Left forelimb (tissue), 1 donor: ENCODE results near the gene LMO1.

Experiments used
- DNase-seq: peaks from one replicate; pipeline ENCODE4 v3.0.0-alpha.2; 2018; ENCODE audit warnings: low spot score

Gene LMO1

DNA sequence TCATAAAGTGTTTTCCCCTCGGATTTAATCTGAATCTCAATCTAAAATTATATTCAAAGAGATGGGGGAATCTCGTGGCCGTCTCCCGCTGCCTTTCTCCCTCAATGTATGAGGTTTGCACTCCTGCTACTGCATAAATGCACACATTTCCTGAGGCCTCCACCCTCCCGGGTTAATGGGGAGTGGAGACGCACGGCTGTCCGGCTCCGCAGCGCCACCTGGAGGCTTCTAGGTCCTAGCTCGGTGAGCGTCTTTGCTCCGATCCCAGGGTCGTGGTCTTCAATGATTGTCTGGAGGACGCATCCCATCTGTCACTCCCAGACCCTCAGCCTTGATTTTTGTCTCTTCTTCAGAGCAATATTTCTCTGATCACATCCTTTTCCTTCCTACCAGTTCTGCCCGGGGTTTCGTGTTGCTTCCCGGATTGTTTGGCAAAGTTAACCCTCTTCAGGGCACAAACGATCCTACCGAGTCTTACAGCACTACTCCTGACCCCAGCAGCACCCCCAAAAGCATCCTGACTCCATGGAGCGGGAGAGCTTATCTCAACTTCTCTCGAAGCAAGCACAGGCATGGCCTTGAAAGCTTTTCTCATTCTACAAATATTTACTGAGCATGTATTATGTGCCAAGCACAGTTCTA is at the start of gene LMO1:
Gene LMO1, minus strand, starts transcription at position 110 of the 642 bp plus-strand sequence. CDS start 516 bp downstream, outside the sequence.
- peak; percentile 82 for DNase-seq

GRCh38 chr11:8312986-8313385 is 49.3 kb upstream of the LMO1 start:
- DNase-seq = no peak

GRCh38 chr11:8311366-8311765 is 47.7 kb upstream of the LMO1 start:
- no peak for DNase-seq

- no peak for DNase-seq
These were observed 47.1 kb upstream of the LMO1 start for GRCh38 chr11:8310743-8311298.

DNA sequence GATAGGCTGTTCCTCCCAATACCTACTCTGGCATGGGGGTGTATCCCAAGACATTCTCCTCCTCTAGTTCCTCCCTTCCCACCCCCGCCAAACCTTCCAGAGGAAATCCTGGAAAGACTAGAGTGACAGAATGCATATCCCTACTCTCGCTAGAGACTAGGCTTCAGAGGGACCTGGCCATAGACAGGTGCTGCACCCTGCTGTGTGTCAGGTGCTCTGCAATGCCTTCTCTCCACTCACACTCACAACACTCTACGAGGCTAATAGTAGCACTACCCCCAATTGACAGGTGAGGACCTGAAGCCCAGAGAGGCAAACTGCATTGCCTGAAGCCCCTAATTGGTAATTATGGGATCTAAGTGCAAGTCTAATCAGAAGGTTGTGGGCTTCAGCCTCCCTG is 46.2 kb upstream of the LMO1 start:
- DNase-seq = no peak

DNA sequence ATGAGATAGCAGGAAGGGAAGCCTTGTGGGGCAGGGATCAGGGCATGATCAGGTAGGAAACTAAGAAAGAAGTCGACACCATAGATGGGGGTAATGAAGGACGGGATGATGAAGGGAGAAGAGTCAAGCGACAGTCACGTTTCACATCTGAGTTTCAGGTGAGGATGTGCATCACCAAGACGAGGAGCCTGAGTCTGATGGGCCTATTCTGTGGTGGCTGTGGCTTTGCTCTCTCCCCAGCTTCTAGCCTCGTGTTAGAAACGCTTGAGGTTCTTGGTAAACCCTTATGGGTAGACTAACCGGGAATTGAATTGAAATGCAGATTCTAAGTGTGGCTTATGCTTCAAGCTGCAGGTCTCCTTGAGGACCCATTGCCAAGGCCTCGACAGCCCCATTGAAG is 45.6 kb upstream of the LMO1 start:
- no peak for DNase-seq

DNA sequence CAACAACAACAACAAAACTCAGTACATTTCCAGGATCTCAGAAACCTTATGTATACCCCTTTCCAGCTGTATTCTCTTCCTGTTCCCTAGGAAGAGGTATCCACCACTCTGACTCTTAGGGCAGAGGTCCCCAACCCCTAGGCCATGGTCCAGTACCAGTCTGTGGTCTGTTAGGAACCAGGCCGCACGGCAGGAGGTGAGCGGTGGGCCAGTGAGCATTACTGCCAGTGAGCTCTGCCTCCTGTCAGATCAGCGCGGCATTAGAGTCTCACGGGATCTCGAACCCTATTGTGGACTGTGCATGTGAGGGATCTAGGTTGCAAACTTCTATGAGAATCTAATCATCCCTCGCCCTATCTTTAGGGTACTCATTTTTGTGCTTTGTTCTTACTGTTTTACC is 43.9 kb upstream of the LMO1 start:
- no peak for DNase-seq

DNA sequence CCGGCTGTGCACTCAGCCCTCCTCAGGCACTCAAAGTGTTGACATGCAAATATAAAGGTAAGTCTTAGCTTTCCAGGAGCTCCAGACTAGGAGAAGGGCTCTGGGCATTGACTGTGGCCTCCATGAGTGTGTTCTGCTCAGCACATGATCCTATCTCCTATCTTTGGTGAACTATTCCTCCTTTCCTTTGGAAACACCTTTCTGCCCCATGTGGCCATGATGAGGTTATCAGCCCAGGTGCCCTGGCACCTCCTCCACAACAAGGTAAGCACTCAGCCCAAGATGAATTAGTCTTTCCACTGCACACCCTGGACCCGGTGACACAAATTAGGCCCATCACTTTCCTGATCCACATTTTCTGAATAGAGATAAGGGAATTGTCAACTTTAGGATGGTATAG is 37.9 kb upstream of the LMO1 start:
- no peak for DNase-seq

DNA sequence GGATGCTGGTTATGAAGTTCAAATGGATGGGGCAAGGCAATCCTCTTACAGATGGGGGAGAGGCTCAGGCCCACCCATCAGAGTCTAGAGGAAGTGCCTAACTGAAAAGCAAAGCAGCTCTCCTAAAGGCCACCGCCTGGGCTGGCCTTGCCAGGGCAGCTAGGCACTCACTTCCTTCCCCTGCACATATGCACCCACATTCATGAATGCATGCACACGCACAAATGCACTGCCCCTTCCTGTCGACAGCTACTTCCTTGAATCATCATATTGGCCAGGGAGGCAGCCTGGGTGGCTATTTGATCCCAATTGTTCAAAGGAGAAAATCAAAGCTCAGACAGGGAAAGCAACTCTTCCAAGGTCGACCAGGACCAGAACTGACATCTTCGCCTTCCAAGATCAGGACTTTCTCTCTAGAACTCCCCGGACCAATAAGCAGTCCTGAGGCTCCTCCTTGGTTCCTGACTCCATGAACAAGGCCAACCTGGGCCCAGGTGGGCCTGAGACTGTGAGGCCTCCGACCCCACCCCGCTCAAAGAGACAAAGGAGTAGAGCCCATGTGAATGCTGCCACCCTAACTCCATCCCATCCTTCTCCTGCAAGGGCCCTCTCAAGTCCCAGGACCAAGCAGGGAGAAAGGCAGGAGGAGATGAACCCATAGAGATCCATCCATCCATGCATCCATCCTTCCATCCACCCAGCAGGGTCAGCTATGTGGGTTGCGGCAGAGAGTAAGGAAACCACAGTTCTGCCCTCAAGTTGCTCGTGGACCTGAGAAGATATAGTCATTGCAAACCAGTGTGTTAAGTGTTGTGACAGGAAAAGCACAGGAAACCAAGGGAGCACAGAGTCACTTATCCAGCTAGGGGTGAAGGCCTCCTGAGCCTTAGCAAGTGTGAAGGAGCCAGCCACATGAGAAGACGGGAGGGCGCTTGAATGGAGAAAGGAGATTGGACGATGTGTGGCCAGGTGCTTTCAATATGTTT is 35.4 kb upstream of the LMO1 start:
- peak; percentile 38 for DNase-seq

- peak; percentile 33 for DNase-seq
These were observed 34.2 kb upstream of the LMO1 start for GRCh38 chr11:8297781-8298440.

DNA sequence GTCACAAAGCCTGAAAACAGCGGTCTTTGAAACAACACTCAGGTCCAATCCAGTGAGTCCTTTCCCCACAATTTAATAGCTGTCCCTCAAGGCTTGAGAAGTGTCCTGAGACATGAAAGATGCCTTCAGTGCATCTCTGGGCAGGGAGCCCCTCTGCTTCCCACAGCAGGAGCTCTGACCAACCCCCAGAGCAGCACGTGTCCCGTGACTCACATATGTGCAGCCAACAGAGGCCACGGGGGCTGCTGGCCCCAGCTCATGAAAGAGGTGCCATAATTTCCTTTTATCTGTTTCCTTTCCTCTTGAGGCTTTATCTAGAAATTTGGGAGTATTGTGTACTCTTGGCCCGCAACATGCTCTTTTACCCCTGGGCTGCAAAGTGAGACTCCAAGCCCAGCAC is 33.2 kb upstream of the LMO1 start:
- no peak for DNase-seq

DNA sequence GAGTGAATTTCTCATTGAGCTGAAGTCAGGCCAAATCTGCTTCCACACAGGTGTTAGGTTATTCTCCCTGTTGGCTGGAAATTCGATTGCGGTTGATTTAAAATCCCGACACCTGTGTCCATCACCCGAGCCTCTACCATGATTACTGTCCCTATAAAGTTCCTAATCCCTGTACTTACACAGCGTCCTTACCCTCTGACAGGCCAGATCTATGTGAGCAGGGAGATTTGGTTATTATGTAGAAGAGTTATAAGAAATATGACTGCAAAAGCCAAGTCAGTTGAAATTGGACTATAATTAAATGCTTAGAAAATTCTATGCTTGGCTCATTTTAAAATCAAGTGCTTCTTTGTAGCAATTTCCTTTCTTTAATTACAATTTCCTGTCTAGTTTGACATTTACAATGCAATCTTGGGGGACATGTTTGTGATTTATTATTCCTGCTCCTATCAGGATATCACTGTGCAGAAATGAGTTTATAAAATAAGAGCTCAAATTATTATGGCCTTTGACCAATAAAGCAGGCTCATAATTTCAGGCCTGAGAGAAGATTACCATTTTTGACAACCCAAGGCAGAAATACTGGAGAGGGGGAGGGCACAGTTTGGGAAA is 32.5 kb upstream of the LMO1 start:
- DNase-seq = no peak

GRCh38 chr11:8294251-8294935 is 30.7 kb upstream of the LMO1 start:
- DNase-seq = no peak

GRCh38 chr11:8293171-8293570 is 29.5 kb upstream of the LMO1 start:
- DNase-seq = peak; percentile 58

- DNase-seq = peak; percentile 63
These were observed 28.7 kb upstream of the LMO1 start for GRCh38 chr11:8292351-8292750.

GRCh38 chr11:8291421-8292350 is 28.0 kb upstream of the LMO1 start:
- peak; percentile 38 for DNase-seq

DNA sequence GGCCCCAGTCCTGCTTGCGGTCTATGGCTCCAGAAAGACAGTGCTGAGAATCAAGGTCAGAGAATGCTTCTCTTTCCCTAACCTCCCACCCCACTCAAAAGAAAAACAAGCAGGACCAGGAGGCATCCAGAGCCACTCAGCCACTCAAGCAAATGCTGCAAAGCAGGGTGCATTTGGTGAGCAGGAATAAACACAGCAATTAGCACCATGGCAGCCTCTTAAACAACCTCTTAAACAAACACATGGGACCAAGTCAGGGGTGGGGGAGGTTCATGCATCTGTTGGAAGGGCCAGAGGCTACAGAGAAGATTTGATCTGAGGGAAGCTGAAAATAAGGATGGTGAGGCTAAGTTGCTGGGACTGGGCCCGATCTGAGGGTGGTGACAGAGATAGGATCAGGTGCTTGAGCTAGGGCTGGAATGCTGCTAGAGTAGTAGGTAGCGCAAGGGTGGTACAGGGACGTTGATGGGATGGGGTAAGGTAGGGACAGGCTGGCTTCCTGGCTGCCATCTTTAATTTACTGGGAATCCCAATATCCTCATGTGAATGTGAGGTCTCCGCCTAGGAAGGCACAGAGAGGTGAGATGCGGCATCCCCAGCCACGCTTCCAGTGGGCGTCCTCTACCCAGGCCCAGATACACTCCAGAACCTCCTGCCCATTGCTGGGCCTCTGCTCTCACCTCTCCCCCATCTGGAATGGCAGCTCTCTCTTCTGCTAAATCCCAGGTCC is 26.6 kb upstream of the LMO1 start:
- no peak for DNase-seq

- peak; percentile 52 for DNase-seq
These were observed 25.8 kb upstream of the LMO1 start for GRCh38 chr11:8289492-8289918.

DNA sequence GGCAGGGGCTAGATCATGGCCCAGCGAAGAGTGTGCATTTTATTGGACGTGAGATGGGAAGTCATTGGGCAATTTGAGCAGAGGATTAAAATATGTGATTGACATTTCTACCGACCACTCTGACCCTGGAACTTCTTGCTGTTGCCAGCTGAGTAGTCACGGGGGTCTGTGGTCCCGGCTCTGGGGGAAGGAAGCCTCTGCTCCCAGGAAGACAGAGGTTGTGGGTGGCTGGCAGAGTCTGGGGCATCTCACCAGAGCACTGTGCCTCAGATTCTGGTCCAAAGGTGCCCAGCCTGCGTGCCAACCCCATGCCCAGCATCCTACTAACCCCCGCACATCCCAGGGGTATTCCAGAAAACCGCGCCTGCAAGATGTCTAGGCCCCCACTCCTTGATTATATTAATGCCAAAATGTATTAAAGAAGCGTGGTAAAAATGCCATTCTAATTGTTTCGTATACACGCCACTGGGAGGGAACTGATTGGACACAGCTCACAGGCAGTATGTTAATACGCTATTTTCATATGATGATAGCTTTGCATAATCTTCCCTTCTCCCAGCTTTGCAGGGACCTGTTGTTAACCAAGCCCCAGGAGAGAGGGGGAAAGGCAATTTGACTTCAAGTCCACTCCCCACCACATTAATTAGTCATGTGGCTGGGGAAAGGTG is 25.3 kb upstream of the LMO1 start:
- DNase-seq = no peak
